AG10803 (cell line): ENCODE measurements around the gene PLAAT3.
"Not testable (repeated sequence)": the region's sequence is repeated elsewhere in the genome, so short reads cannot be mapped to it uniquely, and the experiment has no call there.

ENCODE experiments used
- DNase-seq: peaks from one replicate; pipeline ENCODE4 v3.0.0; 2010; ENCODE audit warnings: low read depth
- H3K4me3 ChIP-seq: 2 replicates; pipeline ENCODE4 v1.5.1; 2011; ENCODE audit warnings: mild to moderate bottlenecking, low read length, control low read depth
- TF ChIP-seq, protein P1 (sequence below): conservative IDR thresholded peaks from 2 replicates; pipeline ENCODE4 v1.5.1; 2011; ENCODE audit warnings: mild to moderate bottlenecking, low read length, control low read depth, inconsistent platforms

The PLAAT3 gene

DNA sequence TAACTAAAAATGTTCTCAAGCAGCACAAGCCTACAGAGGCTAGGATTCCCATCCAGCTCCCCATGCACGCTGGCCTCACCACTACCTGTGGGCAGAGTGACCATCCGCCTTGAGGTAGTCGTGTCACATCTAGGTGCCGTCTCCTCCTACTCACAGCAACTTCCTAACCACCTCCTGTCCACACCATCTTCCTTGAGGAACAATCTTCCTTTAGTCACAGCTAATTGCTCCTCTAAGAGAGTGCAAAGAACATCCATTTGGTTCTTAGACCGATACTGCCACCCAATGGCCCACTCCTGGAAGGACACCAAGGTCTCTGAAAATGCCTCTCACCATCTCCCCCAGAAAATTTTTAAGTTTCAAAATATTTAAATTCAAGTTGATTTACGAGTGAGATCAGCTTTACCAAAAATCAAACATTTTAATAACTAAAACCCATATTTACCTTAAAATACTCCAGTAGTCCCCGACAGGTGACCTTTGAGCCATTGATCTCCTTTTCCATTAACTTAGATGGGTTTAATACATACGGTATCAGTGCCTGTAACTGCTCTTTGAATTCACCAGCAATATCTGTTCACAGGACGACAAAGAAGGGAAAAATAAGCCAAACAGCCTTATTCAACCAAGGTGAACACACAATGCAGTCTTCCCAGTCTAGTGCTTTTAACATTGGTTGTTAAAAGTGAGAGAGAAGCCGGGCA is 21.7 kb upstream of the PLAAT3 start:
- no peak overlapping the region for H3K4me3 ChIP-seq
- peak; percentile 58 for DNase-seq
- TF ChIP-seq, protein P1, sequence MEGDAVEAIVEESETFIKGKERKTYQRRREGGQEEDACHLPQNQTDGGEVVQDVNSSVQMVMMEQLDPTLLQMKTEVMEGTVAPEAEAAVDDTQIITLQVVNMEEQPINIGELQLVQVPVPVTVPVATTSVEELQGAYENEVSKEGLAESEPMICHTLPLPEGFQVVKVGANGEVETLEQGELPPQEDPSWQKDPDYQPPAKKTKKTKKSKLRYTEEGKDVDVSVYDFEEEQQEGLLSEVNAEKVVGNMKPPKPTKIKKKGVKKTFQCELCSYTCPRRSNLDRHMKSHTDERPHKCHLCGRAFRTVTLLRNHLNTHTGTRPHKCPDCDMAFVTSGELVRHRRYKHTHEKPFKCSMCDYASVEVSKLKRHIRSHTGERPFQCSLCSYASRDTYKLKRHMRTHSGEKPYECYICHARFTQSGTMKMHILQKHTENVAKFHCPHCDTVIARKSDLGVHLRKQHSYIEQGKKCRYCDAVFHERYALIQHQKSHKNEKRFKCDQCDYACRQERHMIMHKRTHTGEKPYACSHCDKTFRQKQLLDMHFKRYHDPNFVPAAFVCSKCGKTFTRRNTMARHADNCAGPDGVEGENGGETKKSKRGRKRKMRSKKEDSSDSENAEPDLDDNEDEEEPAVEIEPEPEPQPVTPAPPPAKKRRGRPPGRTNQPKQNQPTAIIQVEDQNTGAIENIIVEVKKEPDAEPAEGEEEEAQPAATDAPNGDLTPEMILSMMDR = peak; percentile 87

DNA sequence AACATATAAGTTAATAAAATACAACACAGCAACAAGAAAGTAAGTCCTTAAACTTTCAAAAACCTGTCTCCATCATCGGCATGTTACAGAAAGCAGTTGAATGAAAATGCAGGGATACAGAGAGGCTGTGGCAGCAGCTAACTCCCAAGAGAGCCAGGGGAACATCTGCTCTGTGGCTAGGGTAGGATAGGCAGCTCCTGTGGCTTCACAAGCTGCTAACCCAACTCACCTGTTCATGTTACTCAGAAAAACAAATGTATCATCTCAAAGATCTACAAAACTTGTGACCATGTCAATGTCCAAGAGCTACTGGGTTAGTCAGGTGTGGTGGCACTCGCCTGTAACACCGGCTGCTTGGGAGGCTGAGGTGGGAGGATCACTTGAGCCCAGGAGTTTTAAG is 15.2 kb upstream of the PLAAT3 start:
- no peak overlapping the region for H3K4me3 ChIP-seq
- TF ChIP-seq, protein P1 = no peak
- DNase-seq = no peak

DNA sequence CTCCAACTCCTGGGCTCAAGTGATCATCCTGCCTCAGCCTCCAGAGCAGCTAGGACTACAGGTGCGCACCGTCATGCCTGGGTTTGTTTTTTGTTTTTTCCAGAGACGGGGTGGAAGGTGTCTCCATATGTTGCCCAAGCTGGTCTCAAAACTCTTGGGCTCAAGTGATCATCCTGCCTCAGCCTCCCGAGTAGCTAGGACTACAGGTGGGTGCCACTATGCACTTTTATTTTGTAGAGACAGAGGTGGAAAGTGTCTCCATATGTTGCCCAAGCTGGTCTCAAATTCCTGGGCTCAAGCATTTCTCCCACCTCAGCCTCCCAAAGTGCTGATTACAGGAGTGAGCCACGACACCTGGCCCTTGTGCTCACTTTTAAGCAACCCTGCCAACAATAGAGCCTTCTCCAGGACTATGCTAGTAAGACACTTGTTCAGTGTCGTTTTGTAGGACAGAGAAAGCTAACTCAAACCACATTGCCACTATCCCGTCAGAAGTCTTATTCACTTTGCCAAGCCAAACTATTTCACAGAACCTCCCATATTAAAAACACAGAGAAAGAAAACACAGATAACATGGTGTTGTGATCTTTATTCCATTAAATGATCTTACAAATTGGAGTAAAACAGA is 9.4 kb upstream of the PLAAT3 start:
- TF ChIP-seq, protein P1 = no peak
- no peak overlapping the region for H3K4me3 ChIP-seq
- DNase-seq = no peak

DNA sequence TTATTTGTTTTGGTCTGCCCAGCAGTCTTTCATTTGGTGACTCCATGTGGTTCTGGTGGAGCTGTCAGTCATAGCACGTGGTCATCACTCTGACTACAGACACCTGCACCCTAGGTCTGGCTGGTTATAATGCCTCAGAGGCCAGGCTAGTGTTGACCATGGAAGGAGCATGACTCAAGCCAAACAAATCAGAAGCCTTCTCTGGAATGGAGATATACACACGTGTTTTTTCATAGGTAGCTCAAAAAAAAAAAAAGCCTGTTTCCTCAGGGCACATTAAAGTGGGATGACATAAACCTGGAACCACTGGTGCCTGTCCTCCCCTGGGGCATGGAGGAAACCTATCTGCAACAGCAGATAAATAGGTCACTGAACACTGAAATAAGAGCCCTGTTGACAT is 8.1 kb upstream of the PLAAT3 start:
- H3K4me3 ChIP-seq = no peak overlapping the region
- TF ChIP-seq, protein P1 = no peak
- DNase-seq = no peak

DNA sequence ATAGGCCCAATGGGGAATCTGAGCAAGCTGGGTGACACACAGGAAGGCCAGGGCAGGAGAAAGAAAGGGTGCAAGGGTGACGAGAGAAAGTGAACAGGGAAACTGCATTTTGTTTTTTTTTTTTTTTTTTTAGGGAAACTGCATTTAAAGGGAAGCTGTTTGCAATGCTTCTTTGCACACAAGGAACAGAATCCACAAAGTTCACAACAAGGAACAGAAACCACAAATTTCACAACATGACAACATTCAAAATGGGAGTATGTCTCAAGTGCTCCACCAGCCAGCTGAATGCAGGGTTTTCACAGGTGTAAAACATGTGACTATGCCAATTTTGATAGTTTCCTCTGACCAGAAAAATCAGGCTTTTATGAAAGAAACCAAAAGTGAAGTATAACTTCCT is 6.8 kb upstream of the PLAAT3 start:
- TF ChIP-seq, protein P1 = no peak
- no peak overlapping the region for H3K4me3 ChIP-seq
- DNase-seq = no peak

DNA sequence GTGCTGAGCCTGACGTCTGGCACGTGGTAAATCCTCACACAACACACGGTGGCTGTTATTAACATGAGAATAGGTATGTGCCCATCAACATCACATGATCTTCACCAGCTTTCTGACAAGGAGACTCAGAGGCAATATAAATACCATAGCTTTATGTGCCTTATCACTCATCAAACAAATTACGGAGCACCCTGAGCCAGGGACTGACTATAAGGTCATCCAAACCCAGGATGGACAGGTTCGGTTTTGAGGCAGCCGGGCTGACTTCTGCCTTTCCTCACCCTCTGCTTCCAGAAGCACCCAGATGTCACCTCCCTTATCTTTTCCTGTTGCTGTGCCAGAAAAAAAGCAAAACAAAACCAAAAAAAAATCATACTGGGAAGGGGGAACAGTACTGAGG is 5.7 kb upstream of the PLAAT3 start:
- no peak overlapping the region for H3K4me3 ChIP-seq
- no peak for DNase-seq
- TF ChIP-seq, protein P1 = no peak

DNA sequence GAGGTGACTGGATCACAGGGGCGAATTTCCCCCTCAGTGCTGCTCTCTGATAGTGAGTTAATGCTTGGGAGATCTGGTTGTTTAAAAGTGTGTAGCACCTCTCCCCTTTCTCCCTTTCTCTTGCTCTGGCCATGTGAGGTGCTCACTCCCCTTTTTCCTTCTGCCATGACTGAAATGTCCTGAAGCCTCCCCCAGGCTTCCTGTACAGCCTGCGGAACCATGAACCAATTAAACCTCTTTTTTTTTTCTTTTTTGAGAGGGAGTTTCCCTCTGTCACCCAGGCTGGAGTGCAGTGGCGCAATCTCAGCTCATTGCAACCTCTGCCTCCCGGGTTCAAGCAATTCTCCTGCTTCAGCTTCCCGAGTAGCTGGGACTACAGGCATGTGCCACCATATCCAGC is 3.5 kb upstream of the PLAAT3 start:
- not testable (repeated sequence) for H3K4me3 ChIP-seq, DNase-seq
